Measurements from ENCODE around the gene RTKN2. TPM values are rescaled to one million over a fixed set of nuclear protein-coding genes. Genes with fewer than 3 reads are reported as not detected.

RTKN2 gene
- polyA plus RNA-seq, 1 of the 3 experiments (the other 2 are of a cell fraction), result 1.4 TPM

GRCh38 chr10:62171791-62172190 lies 96.9 kb downstream of the RTKN2 start:
- no peak overlapping the region for H3K4me2 ChIP-seq

GRCh38 chr10:62170732-62171131 lies 97.9 kb downstream of the RTKN2 start:
- 97% methylated on average over 1 of the region's 1 CpG for WGBS (ENCODE audit: low lambda C conversion rate)
- no peaks in the 10 kb centered on the region for H3F3A ChIP-seq (replicated peaks; ENCODE audit: insufficient read depth)
- no peak overlapping the region for H3K4me3 ChIP-seq (ENCODE audit: low read depth in 2 of 2, low read length in 1 of 2)
- H4K20me1 ChIP-seq (ENCODE audit: insufficient read depth), result no peaks in the 10 kb centered on the region
- H3K79me2 ChIP-seq (ENCODE audit: insufficient read depth), result no peaks in the 10 kb centered on the region
- POLR2A ChIA-PET, result no interaction called here
- no peaks in the 10 kb centered on the region for H3K9me3 ChIP-seq
- H3K36me3 ChIP-seq (replicated peaks in 1 of 2; ENCODE audit: control insufficient read depth in 1 of 2, insufficient read depth in 2 of 2, low read length in 1 of 2), result no peaks in the 10 kb centered on the region
- H3K27ac ChIP-seq (ENCODE audit: low read depth in 2 of 2, low read length in 1 of 2), result no peak overlapping the region
- H3K4me1 ChIP-seq (ENCODE audit: control insufficient read depth in 1 of 2, insufficient read depth in 2 of 2, low read depth in 1 of 2, low read length in 1 of 2), result peaks cover 3 to 8% of the 10 kb centered on the region in 2 experiments; a peak in 3 of 4 replicates
- CTCF ChIA-PET, result no interaction called here
- no peaks in the 10 kb centered on the region for H3K9me2 ChIP-seq
- no peaks in the 10 kb centered on the region for H3K27me3 ChIP-seq (ENCODE audit: insufficient read depth)
- H3K9ac ChIP-seq, result no peak overlapping the region
- DNase-seq, result no peak
- no peak overlapping the region for H3K4me2 ChIP-seq
- no peak overlapping the region for H2AFZ ChIP-seq (ENCODE audit: low read depth)
- TF ChIP-seq USF1 (IDR thresholded peaks at IDR 0.05; ENCODE audit: borderline replicate concordance, low read depth) (no peak), RFX5 (IDR thresholded peaks at IDR 0.05; ENCODE audit: low read length) (no peak), TEAD4 (IDR thresholded peaks at IDR 0.05; ENCODE audit: borderline replicate concordance, insufficient read depth) (no peak), PBX3 (IDR thresholded peaks at IDR 0.05) (no peak), SMC3 (IDR thresholded peaks at IDR 0.05; ENCODE audit: low read depth, low read length) (no peak), EP300 (IDR thresholded peaks at IDR 0.05; ENCODE audit: borderline replicate concordance in 1 of 2, low read depth in 1 of 2, low read length in 1 of 2) (no peak), ELF1 (IDR thresholded peaks at IDR 0.05) (no peak), SIN3A (IDR thresholded peaks at IDR 0.05; ENCODE audit: borderline replicate concordance, low read depth, low read length) (no peak), IRF3 (IDR thresholded peaks at IDR 0.05; ENCODE audit: low read depth, low read length) (no peak), POLR2AphosphoS5 (IDR thresholded peaks at IDR 0.05; ENCODE audit: low read depth, low read length) (no peak), TCF12 (IDR thresholded peaks at IDR 0.05) (no peak)

More at GRCh38 chr10:62171791-62172190, 96.9 kb downstream of the RTKN2 start:
- Histone ChIP-seq H2AFZ (ENCODE audit: low read depth) (no peak overlapping the region), H3K27ac (ENCODE audit: low read depth in 2 of 2, low read length in 1 of 2) (no peak overlapping the region), H3K36me3 (replicated peaks in 1 of 2; ENCODE audit: control insufficient read depth in 1 of 2, insufficient read depth in 2 of 2, low read length in 1 of 2) (no peaks in the 10 kb centered on the region), H4K20me1 (ENCODE audit: insufficient read depth) (no peaks in the 10 kb centered on the region), H3K9me3 (no peaks in the 10 kb centered on the region), H3K4me3 (ENCODE audit: low read depth in 2 of 2, low read length in 1 of 2) (no peak overlapping the region), H3K9me2 (no peaks in the 10 kb centered on the region), H3F3A (replicated peaks; ENCODE audit: insufficient read depth) (no peaks in the 10 kb centered on the region), H3K79me2 (ENCODE audit: insufficient read depth) (no peaks in the 10 kb centered on the region), H3K27me3 (ENCODE audit: insufficient read depth) (no peaks in the 10 kb centered on the region), H3K4me1 (ENCODE audit: control insufficient read depth in 1 of 2, insufficient read depth in 2 of 2, low read depth in 1 of 2, low read length in 1 of 2) (peaks cover 0 to 5% of the 10 kb centered on the region in 2 experiments; a peak in 2 of 4 replicates), H3K9ac (no peak overlapping the region)
- TF ChIP-seq EP300 (IDR thresholded peaks at IDR 0.05; ENCODE audit: borderline replicate concordance in 1 of 2, low read depth in 1 of 2, low read length in 1 of 2), result no peak
- no peak for TF ChIP-seq TCF12 (IDR thresholded peaks at IDR 0.05)
- no peak for TF ChIP-seq IRF3 (IDR thresholded peaks at IDR 0.05; ENCODE audit: low read depth, low read length)
- TF ChIP-seq JUND (IDR thresholded peaks at IDR 0.05), result no peak
- no peak for TF ChIP-seq USF1 (IDR thresholded peaks at IDR 0.05; ENCODE audit: borderline replicate concordance, low read depth)
- TF ChIP-seq GATA2 (CRISPR knock-in tag; IDR thresholded peaks at IDR 0.05), result no peak
- TF ChIP-seq NFIC (IDR thresholded peaks at IDR 0.05; ENCODE audit: borderline replicate concordance), result no peak
- TF ChIP-seq SMC3 (IDR thresholded peaks at IDR 0.05; ENCODE audit: low read depth, low read length), result no peak
- TF ChIP-seq TAF1 (IDR thresholded peaks at IDR 0.05; ENCODE audit: borderline replicate concordance, low read depth, low read length), result no peak
- no peak for TF ChIP-seq MXI1 (IDR thresholded peaks at IDR 0.05; ENCODE audit: low read depth, low read length)
- no peak for TF ChIP-seq YY1 (IDR thresholded peaks at IDR 0.05; ENCODE audit: low read depth)
- TF ChIP-seq RCOR1 (IDR thresholded peaks at IDR 0.05; ENCODE audit: low read length), result no peak
- no peak for TF ChIP-seq FOXJ3 (CRISPR knock-in tag; IDR thresholded peaks at IDR 0.05)
- no peak for TF ChIP-seq GABPA (IDR thresholded peaks at IDR 0.05; ENCODE audit: low read depth)
- no peak for TF ChIP-seq RFX5 (IDR thresholded peaks at IDR 0.05; ENCODE audit: low read length)
- TF ChIP-seq MAX (IDR thresholded peaks at IDR 0.05; ENCODE audit: low read depth), result no peak
- ChIA-PET POLR2A (no interaction called here), CTCF (no interaction called here)
- DNase-seq, result no peak
- WGBS (ENCODE audit: low lambda C conversion rate), result 59% methylated on average over 2 of the region's 2 CpGs
